AG09309 (cell line): ENCODE data around the gene MBD6.

Source experiments
- DNase-seq: peaks from one replicate; pipeline ENCODE4 v3.0.0-alpha.2; 2010; ENCODE audit warnings: low read depth
- H3K4me3 ChIP-seq: 2 replicates; pipeline ENCODE4 v1.5.1; 2011; ENCODE audit warnings: mild to moderate bottlenecking, low read depth, low read length, moderate library complexity; ENCODE audit not compliant: control insufficient read depth
- CTCF ChIP-seq: IDR thresholded peaks from 2 replicates; pipeline ENCODE4 v1.5.1; 2011; ENCODE audit warnings: mild to moderate bottlenecking, low read depth, low read length, inconsistent platforms; ENCODE audit not compliant: insufficient read depth, control insufficient read depth; ENCODE audit errors: missing control alignments

The MBD6 gene

GRCh38 chr12:57481671-57482070 lies 41.0 kb upstream of the MBD6 start:
- DNase-seq = no peak
- no peak overlapping the region for H3K4me3 ChIP-seq
- TF ChIP-seq CTCF = no peak

- peak; percentile 20 for DNase-seq
- no peak overlapping the region for H3K4me3 ChIP-seq
- no peak for TF ChIP-seq CTCF
These were observed 39.2 kb upstream of the MBD6 start for GRCh38 chr12:57483466-57483865.

- DNase-seq = no peak
- TF ChIP-seq CTCF = no peak
- H3K4me3 ChIP-seq = no peak overlapping the region
These were observed 36.9 kb upstream of the MBD6 start for GRCh38 chr12:57485695-57486094.

GRCh38 chr12:57487055-57487596 lies 35.5 kb upstream of the MBD6 start:
- peak overlapping the region; percentile 9; the same call in 1 of the 2 replicates for H3K4me3 ChIP-seq
- DNase-seq = no peak
- no peak for TF ChIP-seq CTCF

GRCh38 chr12:57487597-57488401 lies 34.8 kb upstream of the MBD6 start, which contains the start of gene MARS1:
MARS1 (plus strand) TSS chr12:57488068; CDS start chr12:57488091, 23 bp downstream.
- DNase-seq = peak; percentile 85
- peak within 1 kb of the TSS; percentile 96 for H3K4me3 ChIP-seq
- TF ChIP-seq CTCF = no peak

GRCh38 chr12:57488402-57489156 lies 34.0 kb upstream of the MBD6 start:
- peak overlapping the region; percentile 96 for H3K4me3 ChIP-seq
- no peak for TF ChIP-seq CTCF
- no peak for DNase-seq
